Measurements from ENCODE around the gene RHBDD2.

RHBDD2 gene

DNA sequence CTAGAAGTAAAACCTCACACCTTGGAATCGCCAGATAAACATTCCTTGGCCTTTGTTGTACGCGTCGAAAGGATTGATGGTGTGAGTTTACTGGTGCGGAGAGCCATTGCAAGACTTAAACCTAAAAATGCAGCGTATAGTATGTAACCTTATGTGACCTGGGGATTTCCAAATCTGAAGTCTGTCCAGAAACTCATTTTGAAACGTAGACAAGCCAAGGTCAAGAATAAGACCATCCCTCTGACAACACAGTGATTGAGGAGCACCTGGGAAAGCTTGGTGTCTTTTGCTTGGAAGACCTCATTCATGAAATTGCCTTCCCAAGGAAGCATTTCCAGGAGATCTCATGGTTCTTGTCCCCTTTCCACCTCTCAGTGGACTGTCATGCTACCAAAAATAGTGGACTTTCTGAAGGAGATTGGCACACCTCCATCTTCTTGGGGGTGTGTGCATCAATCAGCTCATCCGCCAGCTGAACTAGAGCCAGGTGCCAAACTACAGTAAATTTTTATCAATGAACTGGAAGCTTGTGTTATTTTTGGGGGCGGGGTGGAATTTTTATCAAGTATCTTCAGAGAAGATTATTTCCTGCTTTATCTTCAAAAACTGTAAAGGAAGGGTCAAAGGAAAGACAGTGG lies 44.3 kb downstream of the RHBDD2 start:
- DNase-seq = no peak

DNA sequence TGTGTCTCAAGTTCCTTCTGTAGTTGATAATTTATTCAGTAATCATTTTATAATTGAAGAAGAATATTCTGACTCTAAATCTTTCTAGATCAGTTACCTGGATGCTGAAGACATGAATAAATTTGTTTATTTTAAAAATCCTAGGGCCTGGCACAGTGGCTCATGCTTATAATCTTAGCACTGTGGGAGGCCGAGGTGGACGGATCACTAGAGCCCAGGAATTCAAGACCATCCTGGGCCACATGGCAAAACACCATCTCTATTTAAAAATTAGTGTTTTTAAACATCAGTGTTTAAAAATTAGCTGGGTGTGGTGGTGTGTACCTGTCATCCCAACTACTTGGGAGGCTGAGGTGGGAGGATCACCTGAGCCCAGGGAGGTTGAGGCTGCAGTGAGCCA lies 45.4 kb downstream of the RHBDD2 start:
- DNase-seq = no peak

DNA sequence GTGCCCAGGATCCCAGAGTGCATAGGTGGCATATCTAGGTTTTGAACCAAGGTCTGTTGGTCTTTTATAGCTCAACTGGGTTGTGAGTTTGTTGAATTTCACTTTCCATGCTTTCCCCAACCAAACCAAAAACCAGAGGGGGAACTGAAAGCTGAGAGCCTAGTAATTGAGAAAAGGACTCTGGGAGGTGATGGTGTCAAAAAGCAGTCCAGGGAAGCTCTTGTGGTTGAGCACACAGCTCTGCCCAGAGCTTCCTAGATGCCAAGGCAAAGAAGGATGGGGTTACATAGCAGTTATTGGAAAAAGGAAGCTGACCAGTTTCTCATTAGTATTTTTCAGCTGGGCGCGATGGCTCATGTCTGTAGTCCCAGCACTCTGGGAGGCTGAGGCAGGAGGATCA lies 46.1 kb downstream of the RHBDD2 start:
- DNase-seq = no peak

DNA sequence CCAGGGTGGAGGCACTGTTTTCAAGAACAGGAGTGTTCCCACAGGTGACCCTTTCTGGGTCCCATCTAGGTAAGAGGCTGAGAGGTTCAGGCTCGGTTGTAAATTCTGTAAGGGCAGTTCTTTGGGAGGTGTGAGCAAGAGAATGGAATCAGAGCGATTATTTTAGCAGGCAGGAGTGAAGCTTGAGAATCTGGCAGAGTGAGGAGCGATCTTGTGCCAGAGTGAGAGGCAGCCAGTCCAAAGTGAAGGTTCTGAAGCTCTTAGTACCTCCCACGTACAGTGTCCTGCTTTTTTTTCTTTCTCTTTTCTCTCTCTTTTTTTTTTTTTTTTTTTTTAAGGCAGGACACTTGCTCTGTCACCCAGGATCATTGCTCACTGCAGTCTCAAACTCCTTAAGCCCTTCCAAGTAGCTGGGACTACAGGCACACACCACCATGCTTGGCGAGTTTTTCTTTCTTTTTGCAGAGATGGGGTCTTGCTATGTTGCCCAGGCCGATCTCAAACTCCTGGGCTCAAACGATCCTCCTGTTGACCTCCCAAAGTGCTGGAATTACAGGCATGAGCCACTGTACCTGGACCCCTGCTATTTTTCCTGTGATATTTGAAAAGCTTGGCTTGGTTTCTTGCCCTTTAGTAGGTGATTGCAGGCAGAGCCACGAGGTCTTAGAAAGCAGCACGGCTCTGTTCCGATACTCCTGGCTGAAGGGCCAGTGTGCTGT lies 47.0 kb downstream of the RHBDD2 start:
- DNase-seq = no peak

DNA sequence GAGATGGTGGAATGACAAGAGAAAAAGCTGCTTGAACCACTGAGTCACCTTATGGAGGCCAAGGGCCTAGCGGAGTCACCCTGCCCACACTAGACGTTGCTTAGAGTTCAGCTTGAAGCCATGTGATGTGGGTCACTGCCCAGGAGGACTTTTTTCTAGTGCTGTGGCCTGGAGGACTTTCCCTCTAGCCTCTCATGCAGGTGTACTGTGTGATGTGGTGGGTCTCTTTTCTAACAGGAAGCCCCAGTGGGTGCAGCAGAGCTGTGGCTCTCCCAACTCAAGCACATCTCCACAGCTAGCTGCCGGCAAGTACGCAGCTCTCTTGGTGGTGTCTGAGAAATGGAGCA lies 49.7 kb downstream of the RHBDD2 start:
- no peak for DNase-seq

DNA sequence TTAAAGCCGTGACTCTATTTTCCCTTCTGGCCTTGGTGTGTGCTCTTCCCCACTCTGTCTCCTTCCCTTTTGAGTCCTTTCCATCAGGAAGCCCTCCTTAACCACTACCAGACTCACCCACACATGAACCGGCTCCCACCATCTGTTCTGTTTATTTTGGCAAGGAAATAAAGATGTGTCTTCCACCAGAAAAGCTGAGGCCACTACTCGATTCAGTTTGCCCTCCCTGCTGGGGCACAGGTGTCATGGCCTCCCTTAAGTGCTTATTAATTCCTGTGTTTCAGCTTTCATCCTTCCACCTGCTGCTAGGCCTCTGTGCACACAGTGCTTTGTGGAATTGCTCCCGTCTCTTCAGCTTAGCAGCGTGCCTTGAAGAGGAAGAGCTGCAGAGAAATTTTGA lies 52.8 kb downstream of the RHBDD2 start:
- no peak for DNase-seq

DNA sequence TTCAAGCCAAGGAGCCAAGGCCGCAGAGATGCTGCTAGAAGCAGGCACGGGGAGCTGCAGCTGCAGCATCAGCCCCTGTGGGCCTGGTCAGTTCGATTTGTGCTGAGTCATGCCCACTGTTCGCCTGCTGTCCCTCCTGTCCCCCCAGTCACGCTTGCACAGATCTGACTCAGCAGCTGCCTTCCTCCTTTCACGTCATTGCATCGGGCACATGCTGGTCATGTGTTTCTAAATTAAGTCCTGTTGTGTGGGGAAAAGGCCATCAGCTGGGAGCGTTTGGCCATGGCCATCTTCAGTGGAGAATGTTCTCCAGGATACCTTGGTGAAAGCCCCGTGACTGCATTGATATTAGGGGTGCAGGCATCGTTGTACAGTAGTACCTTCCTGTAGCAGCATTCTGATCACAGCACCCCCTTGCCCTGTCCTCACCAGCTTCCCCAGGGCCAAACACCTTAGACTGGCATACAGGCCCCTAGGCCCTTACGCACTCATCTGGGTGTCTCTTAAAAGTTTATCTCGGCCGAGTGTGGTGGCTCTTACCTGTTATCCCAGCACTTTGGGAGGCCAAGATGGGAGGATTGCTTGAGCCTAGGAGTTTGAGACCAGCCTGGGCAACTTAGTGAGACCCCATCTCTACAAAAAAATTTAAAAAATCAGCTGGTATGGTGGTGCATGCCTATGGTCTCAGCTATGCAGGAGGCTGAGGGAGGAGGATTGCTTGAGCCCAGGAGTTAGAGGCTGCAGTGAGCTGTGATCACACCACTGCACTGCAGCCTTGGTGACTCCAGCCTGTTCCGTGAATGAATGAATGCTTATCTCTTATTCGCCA lies 59.3 kb downstream of the RHBDD2 start:
- no peak for DNase-seq

All from SIG-M5 (cell line).